Endothelial cell (in vitro differentiated cells): ENCODE measurements around the gene LCE2A. TPM values are rescaled to one million over a fixed set of nuclear protein-coding genes. Genes with fewer than 3 reads are reported as not detected.

Experiments
- DNase-seq: peaks from one replicate; pipeline ENCODE4 v3.0.0; 2021; ENCODE audit warnings: low spot score
- H3K27ac Mint-ChIP-seq: one replicate; pipeline ENCODE4 v1.8.0; 2021; ENCODE audit warnings: mixed read lengths, inconsistent platforms; ENCODE audit not compliant: unreplicated experiment
- H3K27me3 Mint-ChIP-seq: one replicate; pipeline ENCODE4 v1.8.0; 2021; ENCODE audit warnings: mild to moderate bottlenecking, moderate library complexity, mixed read lengths, inconsistent platforms; ENCODE audit not compliant: unreplicated experiment
- H3K36me3 Mint-ChIP-seq: one replicate; pipeline ENCODE4 v1.8.0; 2021; ENCODE audit warnings: mild to moderate bottlenecking, low read depth, mixed read lengths, inconsistent platforms; ENCODE audit not compliant: unreplicated experiment
- H3K4me1 Mint-ChIP-seq: one replicate; pipeline ENCODE4 v1.8.0; 2021; ENCODE audit warnings: mild to moderate bottlenecking, mixed read lengths, inconsistent platforms; ENCODE audit not compliant: unreplicated experiment
- H3K4me3 Mint-ChIP-seq: one replicate; pipeline ENCODE4 v1.8.0; 2021; ENCODE audit warnings: mild to moderate bottlenecking, mixed read lengths, inconsistent platforms; ENCODE audit not compliant: unreplicated experiment
- H3K9me3 Mint-ChIP-seq: one replicate; pipeline ENCODE4 v1.8.0; 2021; ENCODE audit warnings: mixed read lengths, inconsistent platforms; ENCODE audit not compliant: unreplicated experiment
- total RNA-seq: library from RNA; stranded (reverse); fragmentation: NEBNext Ultra II Directional; extraction: Animal tissue kit (Norgen Biotek cat#: 25700); gene quantifications from one replicate; pipeline ENCODE4 v1.2.1, GENCODE V29; 2021; ENCODE audit not compliant: unreplicated experiment
- TF ChIP-seq, protein P1 (sequence below): fragments of 200-600 bp; sonication (generic); IDR thresholded peaks from one replicate; pipeline ENCODE4 v1.5.0; 2021; ENCODE audit warnings: antibody characterized with exemption; ENCODE audit not compliant: unreplicated experiment

Gene LCE2A
- total RNA-seq, 1 donor from 2014 or later: not detected

DNA sequence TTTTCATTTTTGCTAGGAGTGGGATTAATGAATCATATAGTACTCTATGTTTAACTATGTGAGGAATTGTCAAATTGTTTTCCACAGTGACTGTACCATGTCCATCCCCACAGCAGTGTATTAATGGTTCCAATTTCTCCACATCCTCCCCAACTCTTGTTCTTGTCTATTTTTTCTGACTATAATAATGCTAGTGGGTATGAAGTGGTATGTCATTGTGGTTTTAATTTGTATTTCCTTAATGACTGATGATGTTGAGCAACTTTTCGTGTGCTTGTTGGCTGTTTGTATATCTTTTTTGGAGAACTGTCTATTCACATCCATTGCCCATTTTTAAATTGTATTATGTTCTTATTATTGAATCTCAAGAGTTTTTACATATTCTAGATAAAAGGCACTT lies 49.7 kb downstream of the LCE2A start:
- Mint-ChIP-seq H3K9me3 (no peaks in the 10 kb centered on the region), H3K4me1 (no peaks in the 10 kb centered on the region), H3K36me3 (no peaks in the 10 kb centered on the region), H3K27me3 (no peaks in the 10 kb centered on the region), H3K27ac (no peak overlapping the region), H3K4me3 (no peak overlapping the region)
- DNase-seq: no peak
- TF ChIP-seq, protein P1, sequence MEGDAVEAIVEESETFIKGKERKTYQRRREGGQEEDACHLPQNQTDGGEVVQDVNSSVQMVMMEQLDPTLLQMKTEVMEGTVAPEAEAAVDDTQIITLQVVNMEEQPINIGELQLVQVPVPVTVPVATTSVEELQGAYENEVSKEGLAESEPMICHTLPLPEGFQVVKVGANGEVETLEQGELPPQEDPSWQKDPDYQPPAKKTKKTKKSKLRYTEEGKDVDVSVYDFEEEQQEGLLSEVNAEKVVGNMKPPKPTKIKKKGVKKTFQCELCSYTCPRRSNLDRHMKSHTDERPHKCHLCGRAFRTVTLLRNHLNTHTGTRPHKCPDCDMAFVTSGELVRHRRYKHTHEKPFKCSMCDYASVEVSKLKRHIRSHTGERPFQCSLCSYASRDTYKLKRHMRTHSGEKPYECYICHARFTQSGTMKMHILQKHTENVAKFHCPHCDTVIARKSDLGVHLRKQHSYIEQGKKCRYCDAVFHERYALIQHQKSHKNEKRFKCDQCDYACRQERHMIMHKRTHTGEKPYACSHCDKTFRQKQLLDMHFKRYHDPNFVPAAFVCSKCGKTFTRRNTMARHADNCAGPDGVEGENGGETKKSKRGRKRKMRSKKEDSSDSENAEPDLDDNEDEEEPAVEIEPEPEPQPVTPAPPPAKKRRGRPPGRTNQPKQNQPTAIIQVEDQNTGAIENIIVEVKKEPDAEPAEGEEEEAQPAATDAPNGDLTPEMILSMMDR: no peak

Other genes with a start within 250 kb of the LCE2A start
- not detected for gene LCE5A, start 187.5 kb upstream of the LCE2A start, total RNA-seq
- gene CRCT1, start 183.9 kb upstream of the LCE2A start, total RNA-seq: not detected
- not detected for gene LCE3E, start 131.6 kb upstream of the LCE2A start, total RNA-seq
- not detected for gene LCE3D, start 117.8 kb upstream of the LCE2A start, total RNA-seq
- not detected for gene LCE3C, start 98.1 kb upstream of the LCE2A start, total RNA-seq
- not detected for gene LCE3B, start 84.5 kb upstream of the LCE2A start, total RNA-seq
- gene LCE3A, start 75.2 kb upstream of the LCE2A start, total RNA-seq: not detected
- not detected for gene LCE2D, start 35.0 kb upstream of the LCE2A start, total RNA-seq
- not detected for gene LCE2C, start 23.1 kb upstream of the LCE2A start, total RNA-seq
- gene LCE2B, start 12.2 kb upstream of the LCE2A start, total RNA-seq: not detected
- not detected for gene LCE4A, start 9.8 kb downstream of the LCE2A start, total RNA-seq
- gene KPRP, start 59.7 kb downstream of the LCE2A start, total RNA-seq: not detected
- gene LCE1F, start 76.8 kb downstream of the LCE2A start, total RNA-seq: not detected
- not detected for gene LCE1E, start 87.9 kb downstream of the LCE2A start, total RNA-seq
- gene LCE1D, start 98.4 kb downstream of the LCE2A start, total RNA-seq: not detected
- not detected for gene LCE1C, start 108.3 kb downstream of the LCE2A start, total RNA-seq
- gene LCE1B, start 113.6 kb downstream of the LCE2A start, total RNA-seq: not detected
- not detected for gene LCE1A, start 129.1 kb downstream of the LCE2A start, total RNA-seq
- not detected for gene LCE6A, start 144.5 kb downstream of the LCE2A start, total RNA-seq
- not detected for gene LCE7A, start 161.7 kb downstream of the LCE2A start, total RNA-seq
- not detected for gene SMCP, start 180.0 kb downstream of the LCE2A start, total RNA-seq
- not detected for gene IVL, start 210.2 kb downstream of the LCE2A start, total RNA-seq
- not detected for gene SPRR5, start 248.9 kb downstream of the LCE2A start, total RNA-seq